ENCODE data around the gene STKLD1.

DNA sequence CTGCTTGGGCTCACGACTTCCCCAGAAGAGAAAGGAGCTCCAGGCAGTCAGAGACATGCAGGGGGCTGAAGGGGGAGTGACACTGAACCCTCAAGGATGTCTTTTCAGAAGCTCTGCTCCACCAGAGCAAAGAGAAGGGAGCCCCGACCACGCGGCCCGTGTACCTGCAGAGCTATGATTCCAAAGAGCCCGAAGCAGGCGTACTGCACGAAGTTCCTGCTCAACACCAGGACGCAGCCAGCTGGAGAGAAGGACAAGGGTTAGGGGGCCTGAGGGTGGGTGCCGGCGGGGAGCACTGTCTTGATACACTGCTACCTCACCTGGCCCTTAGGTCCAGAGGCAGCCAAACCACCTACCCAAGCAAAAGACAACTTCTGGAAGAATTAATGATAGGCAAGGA is 9.7 kb upstream of the STKLD1 start:
- no peak for TF ChIP-seq POLR2A (IDR thresholded peaks at IDR 0.05)
- TF ChIP-seq, protein P1, sequence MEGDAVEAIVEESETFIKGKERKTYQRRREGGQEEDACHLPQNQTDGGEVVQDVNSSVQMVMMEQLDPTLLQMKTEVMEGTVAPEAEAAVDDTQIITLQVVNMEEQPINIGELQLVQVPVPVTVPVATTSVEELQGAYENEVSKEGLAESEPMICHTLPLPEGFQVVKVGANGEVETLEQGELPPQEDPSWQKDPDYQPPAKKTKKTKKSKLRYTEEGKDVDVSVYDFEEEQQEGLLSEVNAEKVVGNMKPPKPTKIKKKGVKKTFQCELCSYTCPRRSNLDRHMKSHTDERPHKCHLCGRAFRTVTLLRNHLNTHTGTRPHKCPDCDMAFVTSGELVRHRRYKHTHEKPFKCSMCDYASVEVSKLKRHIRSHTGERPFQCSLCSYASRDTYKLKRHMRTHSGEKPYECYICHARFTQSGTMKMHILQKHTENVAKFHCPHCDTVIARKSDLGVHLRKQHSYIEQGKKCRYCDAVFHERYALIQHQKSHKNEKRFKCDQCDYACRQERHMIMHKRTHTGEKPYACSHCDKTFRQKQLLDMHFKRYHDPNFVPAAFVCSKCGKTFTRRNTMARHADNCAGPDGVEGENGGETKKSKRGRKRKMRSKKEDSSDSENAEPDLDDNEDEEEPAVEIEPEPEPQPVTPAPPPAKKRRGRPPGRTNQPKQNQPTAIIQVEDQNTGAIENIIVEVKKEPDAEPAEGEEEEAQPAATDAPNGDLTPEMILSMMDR (IDR thresholded peaks at IDR 0.05): no peak
- TF ChIP-seq EP300 (IDR thresholded peaks at IDR 0.05): no peak

Measured in tibial nerve (tissue), 4 donors.